ENCODE results near the gene CACFD1. TPM values are rescaled to one million over a fixed set of nuclear protein-coding genes. Genes with fewer than 3 reads are reported as not detected.

CACFD1 gene
- total and polyA plus RNA-seq, 7 donors, result 6.7 to 44.6 (median 13.4) TPM

DNA sequence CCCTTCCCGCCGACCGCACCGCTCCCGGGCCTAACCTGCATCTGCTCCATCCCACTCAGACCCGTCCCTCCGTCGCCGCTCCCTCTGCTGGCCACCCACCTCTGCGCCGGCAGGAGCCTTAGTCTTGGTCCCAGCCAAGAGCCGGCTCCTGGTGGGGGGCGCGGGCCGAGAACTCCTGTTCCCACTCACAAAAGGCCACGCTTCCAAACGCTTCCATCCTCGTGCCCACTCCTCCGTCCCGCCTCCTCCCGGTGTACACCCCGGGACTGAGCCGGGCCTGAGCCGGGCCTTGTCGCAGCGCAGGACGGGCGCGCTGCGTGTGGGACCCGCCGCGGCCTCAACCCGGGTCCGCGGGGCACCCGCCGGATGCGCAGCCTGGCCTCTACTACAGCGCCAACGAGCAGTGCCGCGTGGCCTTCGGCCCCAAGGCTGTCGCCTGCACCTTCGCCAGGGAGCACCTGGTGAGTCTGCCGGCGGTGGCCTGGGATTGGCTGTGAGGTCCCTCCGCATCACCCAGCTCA lies 30.1 kb upstream of the CACFD1 start:
- peaks cover 11 to 51% (median 27%) of the 10 kb centered on the region in 3 donors for H3K27me3 ChIP-seq
- intact Hi-C loops (cut with DNase I), result no loop called here
- DNase-seq, result no peak
- no peak overlapping the region for H3K4me3 ChIP-seq
- no peak overlapping the region for H3K27ac ChIP-seq
- H3K4me1 ChIP-seq, result peaks cover 0 to 18% (median 16%) of the 10 kb centered on the region in 4 donors
- H3K36me3 ChIP-seq, result no peaks in the 10 kb centered on the region
- H3K9me3 ChIP-seq, result no peaks in the 10 kb centered on the region
- 32 to 47% methylated on average over 49 of the region's 49 CpGs for WGBS, 2 donors
- TF ChIP-seq EP300 (IDR thresholded peaks at IDR 0.05) (no peak), POLR2AphosphoS5 (IDR thresholded peaks at IDR 0.05) (no peak), POLR2A (IDR thresholded peaks at IDR 0.05) (no peak)
- TF ChIP-seq, protein P1, sequence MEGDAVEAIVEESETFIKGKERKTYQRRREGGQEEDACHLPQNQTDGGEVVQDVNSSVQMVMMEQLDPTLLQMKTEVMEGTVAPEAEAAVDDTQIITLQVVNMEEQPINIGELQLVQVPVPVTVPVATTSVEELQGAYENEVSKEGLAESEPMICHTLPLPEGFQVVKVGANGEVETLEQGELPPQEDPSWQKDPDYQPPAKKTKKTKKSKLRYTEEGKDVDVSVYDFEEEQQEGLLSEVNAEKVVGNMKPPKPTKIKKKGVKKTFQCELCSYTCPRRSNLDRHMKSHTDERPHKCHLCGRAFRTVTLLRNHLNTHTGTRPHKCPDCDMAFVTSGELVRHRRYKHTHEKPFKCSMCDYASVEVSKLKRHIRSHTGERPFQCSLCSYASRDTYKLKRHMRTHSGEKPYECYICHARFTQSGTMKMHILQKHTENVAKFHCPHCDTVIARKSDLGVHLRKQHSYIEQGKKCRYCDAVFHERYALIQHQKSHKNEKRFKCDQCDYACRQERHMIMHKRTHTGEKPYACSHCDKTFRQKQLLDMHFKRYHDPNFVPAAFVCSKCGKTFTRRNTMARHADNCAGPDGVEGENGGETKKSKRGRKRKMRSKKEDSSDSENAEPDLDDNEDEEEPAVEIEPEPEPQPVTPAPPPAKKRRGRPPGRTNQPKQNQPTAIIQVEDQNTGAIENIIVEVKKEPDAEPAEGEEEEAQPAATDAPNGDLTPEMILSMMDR (IDR thresholded peaks at IDR 0.05), result no peak

DNA sequence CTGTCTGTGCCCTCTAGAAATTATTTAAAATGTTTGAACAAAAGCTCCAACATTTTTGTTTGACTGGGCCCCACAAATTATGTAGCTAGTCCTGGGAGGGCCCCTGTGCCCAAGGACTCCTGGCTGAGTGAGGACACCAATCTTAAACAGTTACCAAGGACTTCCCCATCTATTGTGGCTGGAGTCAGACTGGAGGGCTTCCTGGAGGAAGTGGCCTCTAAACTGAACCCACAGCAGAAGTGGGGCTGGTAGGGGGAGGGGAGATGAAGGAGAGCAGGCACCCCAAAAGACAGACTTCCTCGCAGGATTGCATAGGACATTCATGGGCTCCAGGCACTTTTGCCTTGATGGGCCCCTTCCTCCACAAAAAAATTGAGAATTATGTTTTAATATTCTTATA lies 29.5 kb upstream of the CACFD1 start:
- Histone ChIP-seq H3K9me3 (no peaks in the 10 kb centered on the region), H3K4me1 (peaks cover 0 to 18% (median 16%) of the 10 kb centered on the region in 4 donors), H3K27me3 (peaks cover 11 to 47% (median 27%) of the 10 kb centered on the region in 3 donors), H3K4me3 (no peak overlapping the region), H3K36me3 (no peaks in the 10 kb centered on the region), H3K27ac (no peak overlapping the region)
- no peak for DNase-seq
- 93 to 95% methylated on average over 1 of the region's 1 CpG for WGBS, 2 donors
- TF ChIP-seq POLR2A (IDR thresholded peaks at IDR 0.05), result no peak
- intact Hi-C loops (cut with DNase I), result no loop called here

DNA sequence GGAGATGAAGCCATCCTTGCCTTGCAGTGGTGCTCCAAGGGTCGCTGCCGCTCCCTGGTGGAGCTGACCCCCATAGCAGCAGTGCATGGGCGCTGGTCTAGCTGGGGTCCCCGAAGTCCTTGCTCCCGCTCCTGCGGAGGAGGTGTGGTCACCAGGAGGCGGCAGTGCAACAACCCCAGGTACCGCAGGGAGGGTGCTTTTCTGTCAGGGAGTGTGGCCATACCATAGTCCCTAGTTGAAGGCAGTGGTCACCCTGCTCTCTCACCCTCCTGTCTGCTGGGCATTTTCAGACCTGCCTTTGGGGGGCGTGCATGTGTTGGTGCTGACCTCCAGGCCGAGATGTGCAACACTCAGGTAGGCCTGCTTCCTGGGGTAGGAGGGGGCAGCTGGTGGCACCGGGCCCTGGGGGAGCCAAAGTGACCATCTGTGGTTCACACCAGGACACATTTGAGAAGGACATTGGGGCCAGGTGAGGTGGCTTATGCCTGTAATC lies 26.4 kb upstream of the CACFD1 start:
- H3K27ac ChIP-seq, result no peak overlapping the region
- TF ChIP-seq, protein P1 (IDR thresholded peaks at IDR 0.05), result no peak
- TF ChIP-seq POLR2A (IDR thresholded peaks at IDR 0.05), result no peak
- H3K36me3 ChIP-seq, result no peaks in the 10 kb centered on the region
- no peaks in the 10 kb centered on the region for H3K9me3 ChIP-seq
- peaks cover 0 to 16% (median 12%) of the 10 kb centered on the region in 4 donors for H3K4me1 ChIP-seq
- 90% methylated on average over 11 of the region's 11 CpGs for WGBS, 2 donors
- no peak overlapping the region for H3K4me3 ChIP-seq
- intact Hi-C loops (cut with DNase I), result no loop called here
- peaks cover 5 to 16% (median 15%) of the 10 kb centered on the region in 3 donors for H3K27me3 ChIP-seq
- DNase-seq, result no peak

DNA sequence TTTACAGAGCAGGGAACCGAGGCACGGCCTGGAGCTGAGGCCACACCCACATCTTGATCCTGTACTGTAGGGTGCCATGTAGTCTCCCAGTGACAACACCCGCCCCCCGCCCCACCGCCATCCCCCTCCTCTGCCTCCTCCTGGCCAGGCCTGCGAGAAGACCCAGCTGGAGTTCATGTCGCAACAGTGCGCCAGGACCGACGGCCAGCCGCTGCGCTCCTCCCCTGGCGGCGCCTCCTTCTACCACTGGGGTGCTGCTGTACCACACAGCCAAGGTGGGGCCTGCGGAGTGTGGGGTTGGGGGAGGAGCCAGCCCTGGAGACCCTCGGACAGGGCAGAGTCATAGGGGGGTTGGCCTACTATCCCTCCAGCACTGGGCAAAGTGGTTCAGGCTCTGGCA lies 23.1 kb upstream of the CACFD1 start:
- H3K4me3 ChIP-seq, result no peak overlapping the region
- H3K36me3 ChIP-seq, result no peaks in the 10 kb centered on the region
- no peak for DNase-seq
- no peak overlapping the region for H3K27ac ChIP-seq
- H3K4me1 ChIP-seq, result no peaks in the 10 kb centered on the region
- H3K9me3 ChIP-seq, result no peaks in the 10 kb centered on the region
- intact Hi-C loops (cut with DNase I), result no loop called here
- 88 to 89% methylated on average over 16 of the region's 16 CpGs for WGBS, 2 donors
- H3K27me3 ChIP-seq, result no peaks in the 10 kb centered on the region
- TF ChIP-seq POLR2A (IDR thresholded peaks at IDR 0.05) (no peak), EP300 (IDR thresholded peaks at IDR 0.05) (no peak), POLR2AphosphoS5 (IDR thresholded peaks at IDR 0.05) (no peak)
- TF ChIP-seq, protein P1 (IDR thresholded peaks at IDR 0.05), result no peak

DNA sequence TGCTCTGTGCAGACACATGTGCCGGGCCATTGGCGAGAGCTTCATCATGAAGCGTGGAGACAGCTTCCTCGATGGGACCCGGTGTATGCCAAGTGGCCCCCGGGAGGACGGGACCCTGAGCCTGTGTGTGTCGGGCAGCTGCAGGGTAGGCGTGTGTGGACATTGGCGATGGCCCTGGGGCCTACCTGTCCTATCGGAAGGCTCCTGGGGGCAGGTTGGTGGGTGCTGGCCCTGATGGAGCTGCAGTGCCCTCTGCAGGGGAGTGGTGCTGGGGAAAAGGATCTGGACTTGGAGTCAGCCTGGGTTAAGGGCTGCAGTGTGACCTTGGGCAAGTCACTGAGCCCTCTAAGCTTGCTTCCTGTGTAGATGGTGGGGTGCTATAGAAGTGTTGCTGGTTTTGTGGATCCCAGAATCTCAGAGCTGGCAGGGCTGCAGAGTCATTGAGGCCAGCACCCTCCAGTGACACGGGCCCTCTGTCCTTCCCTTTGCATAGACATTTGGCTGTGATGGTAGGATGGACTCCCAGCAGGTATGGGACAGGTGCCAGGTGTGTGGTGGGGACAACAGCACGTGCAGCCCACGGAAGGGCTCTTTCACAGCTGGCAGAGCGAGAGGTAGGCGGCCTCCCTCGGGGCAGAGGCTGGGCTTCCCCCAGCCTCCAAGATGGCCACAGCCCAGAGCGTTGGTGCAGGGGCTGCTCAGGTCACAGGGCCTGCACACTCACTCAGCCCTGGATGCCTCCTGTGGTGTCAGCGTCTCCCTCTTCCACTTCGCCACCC lies 21.8 kb upstream of the CACFD1 start:
- intact Hi-C loops (cut with DNase I), result no loop called here
- Histone ChIP-seq H3K36me3 (no peaks in the 10 kb centered on the region), H3K4me3 (no peak overlapping the region), H3K27me3 (no peaks in the 10 kb centered on the region), H3K4me1 (no peaks in the 10 kb centered on the region), H3K9me3 (no peaks in the 10 kb centered on the region), H3K27ac (no peak overlapping the region)
- WGBS, 2 donors, result 84 to 87% methylated on average over 20 of the region's 20 CpGs
- no peak for DNase-seq
- TF ChIP-seq, protein P1 (IDR thresholded peaks at IDR 0.05), result no peak
- no peak for TF ChIP-seq POLR2A (IDR thresholded peaks at IDR 0.05)

All from sigmoid colon (tissue), 7 donors.